Hematopoietic multipotent progenitor cell treated with erythropoietin and hydrocortisone succinate and interleukin-3 and kit ligand, for 15 days (in vitro differentiated cells): ENCODE results near the gene NEXN.
"Not testable (repeated sequence)": the region's sequence is repeated elsewhere in the genome, so short reads cannot be mapped to it uniquely, and the experiment has no call there.

Experiments used
- DNase-seq: peaks from one replicate; pipeline ENCODE4 v3.0.0-alpha.2; 2015; ENCODE audit warnings: low spot score

NEXN gene

GRCh38 chr1:77966291-77966690 lies 77.9 kb downstream of the NEXN start:
- DNase-seq, result no peak

GRCh38 chr1:77970192-77970591 lies 81.8 kb downstream of the NEXN start:
- no peak for DNase-seq

GRCh38 chr1:77972080-77972479 lies 83.7 kb downstream of the NEXN start:
- DNase-seq, result no peak

DNA sequence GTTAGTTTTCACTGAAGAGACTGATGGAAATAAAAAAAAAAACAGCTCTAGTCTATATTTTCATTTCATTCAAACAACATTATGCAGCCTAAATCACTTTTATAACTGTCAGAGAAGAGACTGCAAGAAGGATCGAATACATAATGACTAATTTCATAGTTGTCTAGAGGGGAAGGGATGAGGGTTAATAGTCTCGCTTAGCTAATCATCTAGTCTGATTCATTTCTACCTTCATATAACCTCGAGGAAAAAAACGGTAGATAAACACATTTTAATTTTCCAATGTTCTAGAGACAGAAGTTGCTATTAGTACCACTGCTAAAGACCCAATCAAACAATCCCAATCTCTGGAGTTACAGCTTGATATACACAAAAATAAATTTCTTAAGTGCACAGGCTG lies 87.0 kb downstream of the NEXN start:
- DNase-seq, result no peak

DNA sequence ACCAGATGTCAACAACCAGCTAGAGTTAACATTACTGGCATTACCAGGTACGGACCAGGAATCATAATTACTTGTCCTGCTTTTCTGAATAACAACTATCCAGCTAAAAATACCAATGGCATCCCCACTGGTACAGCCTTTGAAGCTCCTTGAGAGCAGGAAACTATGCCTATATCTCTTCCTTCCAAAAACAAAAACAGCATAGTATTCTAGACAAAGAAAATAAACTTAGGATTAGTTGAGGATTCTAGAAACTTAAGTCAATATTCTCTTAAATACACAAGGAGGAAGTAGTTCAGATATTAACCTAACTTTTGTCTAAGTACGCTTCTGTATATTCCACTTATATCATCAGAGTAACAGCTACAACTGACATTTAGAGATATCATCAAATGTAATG lies 87.5 kb downstream of the NEXN start:
- no peak for DNase-seq

DNA sequence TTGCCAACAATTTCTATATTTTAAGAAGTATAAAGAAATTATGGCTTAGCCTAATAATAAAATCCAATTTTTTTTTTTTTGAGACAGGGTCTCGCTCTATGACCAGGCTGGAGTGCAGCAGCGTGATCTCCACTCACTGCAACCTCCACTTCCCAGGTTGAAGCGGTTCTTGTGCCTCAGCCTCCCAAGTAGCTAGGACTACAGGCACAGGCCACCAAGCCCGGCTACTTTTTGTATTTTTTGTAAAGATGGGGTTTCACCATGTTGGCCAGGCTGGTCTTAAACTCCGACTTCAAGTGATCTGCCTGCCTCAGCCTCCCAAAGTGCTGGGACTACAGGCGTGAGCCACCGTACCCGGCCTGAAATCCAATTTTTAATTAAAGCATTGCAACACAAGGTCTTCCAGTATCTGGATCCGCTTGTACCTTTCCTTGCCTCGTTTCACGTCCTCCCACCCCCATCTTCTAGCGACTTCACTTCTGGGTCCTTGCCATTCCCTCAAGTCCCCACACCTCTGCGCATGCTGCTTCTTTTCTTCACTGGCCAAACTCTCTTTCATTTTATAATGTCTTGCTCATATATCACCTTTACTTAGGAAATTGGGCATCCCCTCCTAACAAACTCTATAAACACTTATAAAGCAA lies 88.1 kb downstream of the NEXN start:
- no peak for DNase-seq

DNA sequence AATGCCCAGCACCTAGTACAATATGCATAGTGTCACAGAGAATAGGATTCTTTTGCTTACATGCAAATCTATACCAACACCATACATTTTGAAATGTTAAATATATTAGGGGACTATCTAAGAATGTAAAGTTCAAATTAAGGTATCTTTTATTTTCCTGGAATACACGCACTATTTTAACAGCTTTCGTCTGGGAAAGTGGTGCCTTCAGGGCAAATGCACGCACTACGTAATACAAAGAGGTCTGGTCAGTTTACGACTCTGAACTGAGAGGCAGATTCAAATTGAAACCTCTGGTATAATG lies 89.5 kb downstream of the NEXN start:
- DNase-seq, result no peak

GRCh38 chr1:77978293-77978968 lies 90.0 kb downstream of the NEXN start:
- peak; percentile 78 for DNase-seq

- peak; percentile 99 for DNase-seq
Observed at GRCh38 chr1:77978969-77979876, 90.8 kb downstream of the NEXN start, which contains the start of gene FUBP1. Gene FUBP1, minus strand, starts transcription at chr1:77979072. Its CDS starts 68 bp downstream, at chr1:77979004.

DNA sequence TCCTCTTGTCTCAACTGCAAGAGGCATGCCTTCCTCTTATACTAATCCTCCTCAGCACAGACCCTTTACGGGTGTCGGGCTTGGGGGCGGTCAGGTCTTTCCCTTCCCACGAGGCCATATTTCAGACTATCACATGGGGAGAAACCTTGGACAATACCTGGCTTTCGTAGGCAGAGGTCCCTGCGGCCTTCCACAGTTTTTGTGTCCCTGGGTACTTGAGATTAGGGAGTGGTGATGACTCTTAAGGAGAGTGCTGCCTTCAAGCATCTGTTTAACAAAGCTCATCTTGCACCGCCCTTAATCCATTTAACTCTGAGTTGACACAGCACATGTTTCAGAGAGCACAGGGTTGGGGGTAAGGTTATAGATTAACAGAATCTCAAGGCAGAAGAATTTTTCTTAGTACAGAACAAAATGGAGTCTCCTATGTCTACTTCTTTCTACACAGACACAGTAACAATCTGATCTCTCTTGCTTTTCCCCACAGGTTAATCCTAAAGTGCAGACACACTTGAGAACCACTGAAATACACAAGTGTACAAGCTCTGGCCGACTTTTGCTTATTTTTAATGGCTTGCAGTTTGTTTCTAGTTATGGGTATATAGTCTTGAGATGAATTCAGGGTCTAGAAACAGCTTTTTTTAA lies 95.0 kb downstream of the NEXN start:
- not testable (repeated sequence) for DNase-seq

DNA sequence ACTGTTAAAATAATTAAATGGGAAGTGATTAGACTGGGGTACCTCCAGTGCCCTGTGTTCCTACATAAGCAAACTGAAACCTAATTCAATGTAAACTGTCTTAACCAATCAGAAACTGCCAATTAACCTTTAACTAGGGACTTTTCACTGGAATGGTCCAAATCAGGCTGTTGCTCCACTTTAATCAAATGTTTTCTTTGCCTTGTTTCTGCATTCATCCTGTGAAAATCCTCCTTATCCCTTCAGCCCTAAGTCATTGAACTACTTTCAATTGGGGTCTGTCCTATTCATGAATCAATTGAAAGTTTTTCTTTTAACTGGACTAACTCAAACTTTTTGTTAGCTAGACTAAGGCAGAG lies 95.6 kb downstream of the NEXN start:
- DNase-seq, result no peak

GRCh38 chr1:77984629-77985028 lies 96.2 kb downstream of the NEXN start:
- DNase-seq, result no peak

DNA sequence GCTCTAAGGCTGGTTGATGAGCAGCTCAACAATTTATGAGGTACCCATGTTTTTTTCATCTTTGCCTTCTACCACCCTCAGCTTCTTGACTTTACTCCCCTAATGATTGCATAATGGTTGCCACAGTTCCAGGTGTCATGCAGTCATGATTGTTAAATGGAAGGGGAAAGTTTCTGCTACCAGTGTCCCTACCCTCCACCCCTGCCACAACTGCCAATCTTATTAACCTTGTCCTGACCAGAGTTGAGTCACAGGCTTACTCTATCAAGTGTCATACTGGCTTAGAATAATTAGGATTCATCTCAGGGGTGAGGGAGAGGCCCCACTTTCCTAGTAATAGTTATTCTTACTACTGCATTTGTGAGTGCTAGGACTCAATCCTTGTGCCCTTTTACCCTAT lies 98.4 kb downstream of the NEXN start:
- no peak for DNase-seq

DNA sequence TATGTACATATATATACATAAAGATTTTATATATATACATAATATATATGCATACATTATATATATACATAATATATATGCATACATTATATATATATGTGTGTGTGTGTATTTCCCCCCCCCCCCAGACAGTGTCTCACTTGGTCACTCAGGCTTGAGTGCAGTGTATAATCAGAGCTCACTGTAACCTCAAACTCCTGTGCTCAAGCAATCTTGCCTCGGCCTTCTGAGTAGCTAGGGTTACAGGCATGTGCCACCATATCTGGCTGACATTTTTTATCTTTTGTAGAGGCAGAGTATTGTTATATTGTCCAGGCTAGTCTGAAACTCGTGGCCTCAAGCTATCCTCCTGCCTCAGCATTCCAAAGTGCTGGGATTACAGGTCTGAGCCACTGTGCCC lies 99.5 kb downstream of the NEXN start:
- DNase-seq, result no peak

GRCh38 chr1:77989744-77990143 lies 101.3 kb downstream of the NEXN start:
- no peak for DNase-seq

- no peak for DNase-seq
Observed at GRCh38 chr1:77990629-77991204, 102.3 kb downstream of the NEXN start.

- DNase-seq, result no peak
Observed at GRCh38 chr1:77991638-77992037, 103.2 kb downstream of the NEXN start.
